ENCODE data around the gene SHISAL2A.

The SHISAL2A gene

GRCh38 chr1:52623812-52624211, 9.2 kb upstream of the SHISAL2A start:
- DNase-seq = no peak

- no peak for DNase-seq
These were observed 5.9 kb upstream of the SHISAL2A start for GRCh38 chr1:52627028-52627427.

- no peak for DNase-seq
These were observed 4.2 kb upstream of the SHISAL2A start for GRCh38 chr1:52628614-52629324.

- peak; percentile 87 for DNase-seq
These were observed 3.7 kb upstream of the SHISAL2A start for GRCh38 chr1:52629325-52629643.

GRCh38 chr1:52629667-52630066, 3.3 kb upstream of the SHISAL2A start:
- no peak for DNase-seq

- peak; percentile 74 for DNase-seq
These were observed 1.1 kb upstream of the SHISAL2A start for GRCh38 chr1:52631759-52632331.

- DNase-seq = peak; percentile 76
These were observed 355 bp downstream of the SHISAL2A start for GRCh38 chr1:52633291-52633754.

- no peak for DNase-seq
These were observed 1.1 kb downstream of the SHISAL2A start for GRCh38 chr1:52634111-52634510.

- no peak for DNase-seq
These were observed 2.5 kb downstream of the SHISAL2A start for GRCh38 chr1:52635321-52636089.

GRCh38 chr1:52636721-52637695, 4.0 kb downstream of the SHISAL2A start:
- DNase-seq = peak; percentile 66

- DNase-seq = no peak
These were observed 5.0 kb downstream of the SHISAL2A start for GRCh38 chr1:52637946-52638345.

GRCh38 chr1:52640697-52641096, 7.7 kb downstream of the SHISAL2A start:
- no peak for DNase-seq

- DNase-seq = no peak
These were observed 8.3 kb downstream of the SHISAL2A start for GRCh38 chr1:52641307-52641706.

GRCh38 chr1:52645261-52645660, 12.3 kb downstream of the SHISAL2A start:
- no peak for DNase-seq

- no peak for DNase-seq
These were observed 18.9 kb downstream of the SHISAL2A start for GRCh38 chr1:52651904-52652303.

GRCh38 chr1:52653207-52653849, 20.4 kb downstream of the SHISAL2A start:
- DNase-seq = no peak

GRCh38 chr1:52654063-52654462, 21.1 kb downstream of the SHISAL2A start:
- no peak for DNase-seq

- DNase-seq = no peak
These were observed 24.7 kb downstream of the SHISAL2A start for GRCh38 chr1:52657702-52658101.

GRCh38 chr1:52658795-52659194, 25.8 kb downstream of the SHISAL2A start:
- peak; percentile 86 for DNase-seq

GRCh38 chr1:52659356-52659755, 26.4 kb downstream of the SHISAL2A start:
- DNase-seq = peak; percentile 71

- peak; percentile 95 for DNase-seq
These were observed 27.1 kb downstream of the SHISAL2A start for GRCh38 chr1:52659851-52660596.

- DNase-seq = no peak
These were observed 27.8 kb downstream of the SHISAL2A start for GRCh38 chr1:52660807-52661206.
